Muscle layer of colon (tissue), 2 donors: Measurements from ENCODE around the gene CDH2.

Experiments used
- H3K27ac ChIP-seq: one replicate; pipeline ENCODE4 v1.7.0; 2013; ENCODE audit warnings: low read depth, mild to moderate bottlenecking, low read length, moderate library complexity
- H3K27me3 ChIP-seq, 2 donors: one replicate each; pipeline ENCODE4 v1.7.0; 2013; ENCODE audit warnings: low read length in 2 of 2, mild to moderate bottlenecking in 2 of 2; ENCODE audit not compliant: insufficient read depth in 2 of 2, control insufficient read depth in 1 of 2
- H3K36me3 ChIP-seq: one replicate; pipeline ENCODE4 v1.7.0; 2013; ENCODE audit warnings: mild to moderate bottlenecking, low read length; ENCODE audit not compliant: insufficient read depth
- H3K4me1 ChIP-seq: one replicate; pipeline ENCODE4 v1.7.0; 2013; ENCODE audit warnings: mild to moderate bottlenecking, low read length; ENCODE audit not compliant: insufficient read depth
- H3K4me3 ChIP-seq, 2 donors: one replicate each; pipeline ENCODE4 v1.7.0; 2013; ENCODE audit warnings: low read length in 2 of 2, low read depth in 1 of 2, mild to moderate bottlenecking in 1 of 2, moderate library complexity in 1 of 2
- H3K9ac ChIP-seq: one replicate; pipeline ENCODE4 v1.7.0; 2013; ENCODE audit warnings: low read length
- H3K9me3 ChIP-seq: one replicate; pipeline ENCODE4 v1.7.0; 2013; ENCODE audit warnings: mild to moderate bottlenecking, low read length
- donor health status: abdominal sarcoma.
- donor health status: Adenocarcinoma of cecum.

The CDH2 gene

DNA sequence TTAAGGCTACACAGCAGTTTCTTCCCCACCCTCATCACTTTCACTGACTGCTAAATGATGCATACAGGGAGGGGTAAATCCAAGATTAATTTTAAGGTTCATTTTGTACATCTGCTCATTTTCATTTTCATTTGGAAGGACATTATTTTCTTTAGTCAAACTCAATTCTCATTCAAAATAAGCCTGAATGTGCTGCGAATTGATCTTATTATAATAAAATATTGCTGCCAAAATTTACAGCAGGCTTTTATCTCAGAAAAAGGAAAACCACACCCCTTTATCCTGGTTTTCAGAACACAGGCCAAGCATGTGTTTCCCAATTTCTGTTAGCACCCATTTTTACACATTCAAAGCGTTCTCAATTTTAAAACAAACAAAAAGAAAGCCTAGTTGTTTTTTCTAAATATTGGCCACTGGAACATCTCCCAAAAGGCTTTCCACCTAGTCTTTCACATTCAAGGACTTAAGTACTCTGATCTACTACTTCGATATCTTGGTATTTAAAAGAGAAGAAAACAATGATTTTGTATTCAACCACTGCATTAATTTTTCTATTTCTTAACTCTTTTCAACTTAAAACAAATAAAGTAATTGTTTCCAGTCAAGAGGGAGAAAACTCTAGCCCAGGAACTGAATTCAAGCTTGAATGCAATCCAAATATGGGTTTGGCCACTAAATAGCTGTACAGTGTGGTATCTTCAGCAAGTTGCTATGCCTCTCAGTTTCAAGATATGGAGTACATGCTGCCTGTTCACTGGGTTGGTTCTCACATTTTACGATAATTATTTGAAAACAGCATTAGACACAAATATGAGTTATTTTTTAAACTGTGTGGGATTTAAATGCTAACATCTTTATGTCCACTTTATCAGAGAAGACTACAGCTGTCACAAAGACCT lies 52.5 kb downstream of the CDH2 start:
- Histone ChIP-seq H3K4me1 (no peaks in the 10 kb centered on the region), H3K4me3 (no peak overlapping the region), H3K27ac (no peak overlapping the region), H3K27me3 (no peaks in the 10 kb centered on the region), H3K9me3 (no peaks in the 10 kb centered on the region), H3K9ac (no peak overlapping the region), H3K36me3 (no peaks in the 10 kb centered on the region)

DNA sequence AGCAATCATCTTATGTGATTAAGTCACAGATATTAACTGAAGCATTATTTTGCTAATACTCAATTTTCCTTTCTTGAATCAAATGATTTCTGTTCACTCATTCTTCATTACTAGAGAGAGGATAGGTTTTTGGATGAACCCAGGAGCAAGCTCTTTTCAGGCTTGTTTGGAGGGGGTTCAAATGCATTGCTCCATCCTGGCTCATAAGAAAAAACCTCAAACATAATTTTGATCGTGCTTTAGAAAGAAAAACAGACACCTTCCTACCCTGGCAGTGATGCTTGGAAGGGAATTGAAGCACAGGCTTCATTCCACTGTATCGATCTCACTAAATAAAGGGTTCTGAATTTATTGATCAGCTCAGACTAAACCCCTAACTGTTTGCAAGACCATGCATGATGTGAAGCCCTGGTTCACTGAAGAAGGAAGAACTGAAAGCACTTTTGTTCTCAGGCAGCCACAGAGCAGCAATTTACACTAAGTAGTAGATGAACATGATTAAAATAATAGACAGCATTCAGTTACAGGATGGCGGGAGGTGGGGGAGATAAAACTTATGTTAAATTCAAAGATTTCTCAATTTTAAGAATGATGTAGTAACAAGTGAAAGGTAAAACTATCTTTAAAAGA lies 53.4 kb downstream of the CDH2 start:
- Histone ChIP-seq H3K27ac (no peak overlapping the region), H3K4me3 (no peak overlapping the region), H3K9ac (no peak overlapping the region), H3K36me3 (no peaks in the 10 kb centered on the region), H3K27me3 (no peaks in the 10 kb centered on the region), H3K9me3 (no peaks in the 10 kb centered on the region), H3K4me1 (no peaks in the 10 kb centered on the region)

DNA sequence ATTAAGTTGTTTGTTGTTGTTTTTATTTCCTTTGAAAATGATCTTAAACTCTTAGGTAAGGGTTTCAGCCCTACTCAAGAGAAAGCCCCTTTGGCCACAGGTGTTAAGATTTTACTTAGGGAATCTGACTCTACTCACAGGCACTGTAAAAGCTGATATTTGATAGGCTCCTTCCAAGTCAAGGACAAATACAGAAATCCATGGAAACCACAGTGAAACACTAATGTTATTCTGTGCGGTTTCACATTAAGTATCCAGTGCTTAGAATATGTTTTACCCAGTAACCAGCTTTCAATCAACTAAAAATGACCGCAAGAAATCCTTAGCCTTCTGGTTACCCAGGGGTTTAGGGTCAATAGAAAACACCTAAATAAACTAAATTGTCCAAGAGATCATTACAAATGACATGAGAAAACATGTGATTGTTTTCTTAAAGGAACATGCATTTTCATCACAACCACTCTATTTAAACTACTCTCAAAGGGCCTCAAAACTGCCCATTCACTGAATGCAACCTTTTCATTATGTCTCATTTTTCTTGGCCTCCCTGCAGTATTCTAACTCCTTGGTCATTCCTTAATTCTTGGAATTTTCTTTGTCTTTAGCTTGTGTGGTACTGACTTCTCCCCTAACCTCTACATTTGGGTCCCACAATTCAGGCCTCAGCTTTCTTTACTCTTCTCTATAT lies 56.0 kb downstream of the CDH2 start:
- Histone ChIP-seq H3K9me3 (no peaks in the 10 kb centered on the region), H3K27me3 (no peaks in the 10 kb centered on the region), H3K4me3 (no peak overlapping the region), H3K4me1 (no peaks in the 10 kb centered on the region), H3K27ac (no peak overlapping the region), H3K36me3 (no peaks in the 10 kb centered on the region), H3K9ac (no peak overlapping the region)

DNA sequence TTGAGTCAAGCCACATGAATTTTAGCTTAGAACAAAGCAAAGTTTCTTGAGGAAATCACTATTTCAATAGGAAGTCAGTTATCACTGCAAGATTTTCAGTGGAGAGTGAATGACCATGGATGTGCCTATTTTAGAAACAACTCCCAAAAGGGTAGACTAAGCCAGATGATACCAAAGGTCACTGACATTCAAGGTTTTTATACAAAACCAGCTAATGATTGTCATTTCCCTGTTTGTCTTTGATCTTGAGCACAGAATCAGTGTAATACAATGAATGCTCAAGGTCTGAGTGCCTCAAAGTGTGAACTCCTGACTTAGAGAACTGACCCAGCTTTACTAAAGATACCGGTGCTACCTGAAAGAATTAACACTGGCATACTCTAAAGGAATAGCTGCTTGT lies 60.5 kb downstream of the CDH2 start:
- H3K27me3 ChIP-seq = no peaks in the 10 kb centered on the region
- H3K4me1 ChIP-seq = no peaks in the 10 kb centered on the region
- H3K27ac ChIP-seq = no peak overlapping the region
- no peak overlapping the region for H3K4me3 ChIP-seq
- no peaks in the 10 kb centered on the region for H3K9me3 ChIP-seq
- no peak overlapping the region for H3K9ac ChIP-seq
- H3K36me3 ChIP-seq = no peaks in the 10 kb centered on the region

DNA sequence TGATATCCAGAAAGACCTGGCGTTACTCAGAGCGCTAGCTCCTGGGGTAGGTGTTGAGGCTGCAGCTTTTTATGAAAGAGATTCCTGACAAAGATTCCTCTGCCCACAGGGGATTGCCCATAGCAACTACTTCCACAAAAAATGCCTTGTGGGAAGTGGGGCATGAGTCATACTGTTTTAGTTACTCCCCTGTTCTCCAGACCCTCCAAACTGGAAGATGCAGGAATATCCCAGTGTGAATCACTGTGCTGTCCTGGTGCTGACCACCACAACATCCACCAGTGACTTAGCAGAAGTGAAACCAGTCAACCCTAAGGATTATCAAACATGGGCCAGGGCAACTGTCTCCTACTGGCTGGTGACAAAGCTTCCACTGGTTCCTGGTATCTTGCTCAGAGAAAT lies 61.8 kb downstream of the CDH2 start:
- Histone ChIP-seq H3K27me3 (no peaks in the 10 kb centered on the region), H3K27ac (no peak overlapping the region), H3K9ac (no peak overlapping the region), H3K36me3 (no peaks in the 10 kb centered on the region), H3K4me3 (no peak overlapping the region), H3K4me1 (no peaks in the 10 kb centered on the region), H3K9me3 (no peaks in the 10 kb centered on the region)

DNA sequence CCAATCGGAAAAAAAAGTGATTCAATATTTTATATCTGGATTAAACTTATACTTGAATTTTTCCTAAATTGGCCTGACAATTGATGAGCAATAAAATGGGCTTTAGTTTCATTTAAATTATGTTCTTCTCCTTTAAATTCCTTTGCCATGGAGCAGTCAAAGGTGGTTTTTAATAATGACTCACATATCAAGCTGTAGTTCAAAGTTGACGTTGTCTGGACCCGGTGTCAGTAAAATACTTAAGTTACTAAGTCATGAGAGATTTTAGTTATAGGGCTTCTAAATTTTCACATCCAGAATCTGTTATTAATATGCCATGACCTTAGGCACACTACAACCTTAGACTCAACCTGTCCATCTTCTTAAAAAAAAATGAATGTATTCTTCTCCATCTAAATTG lies 62.5 kb downstream of the CDH2 start:
- Histone ChIP-seq H3K27me3 (no peaks in the 10 kb centered on the region), H3K36me3 (no peaks in the 10 kb centered on the region), H3K4me3 (no peak overlapping the region), H3K27ac (no peak overlapping the region), H3K4me1 (no peaks in the 10 kb centered on the region), H3K9ac (no peak overlapping the region), H3K9me3 (no peaks in the 10 kb centered on the region)

DNA sequence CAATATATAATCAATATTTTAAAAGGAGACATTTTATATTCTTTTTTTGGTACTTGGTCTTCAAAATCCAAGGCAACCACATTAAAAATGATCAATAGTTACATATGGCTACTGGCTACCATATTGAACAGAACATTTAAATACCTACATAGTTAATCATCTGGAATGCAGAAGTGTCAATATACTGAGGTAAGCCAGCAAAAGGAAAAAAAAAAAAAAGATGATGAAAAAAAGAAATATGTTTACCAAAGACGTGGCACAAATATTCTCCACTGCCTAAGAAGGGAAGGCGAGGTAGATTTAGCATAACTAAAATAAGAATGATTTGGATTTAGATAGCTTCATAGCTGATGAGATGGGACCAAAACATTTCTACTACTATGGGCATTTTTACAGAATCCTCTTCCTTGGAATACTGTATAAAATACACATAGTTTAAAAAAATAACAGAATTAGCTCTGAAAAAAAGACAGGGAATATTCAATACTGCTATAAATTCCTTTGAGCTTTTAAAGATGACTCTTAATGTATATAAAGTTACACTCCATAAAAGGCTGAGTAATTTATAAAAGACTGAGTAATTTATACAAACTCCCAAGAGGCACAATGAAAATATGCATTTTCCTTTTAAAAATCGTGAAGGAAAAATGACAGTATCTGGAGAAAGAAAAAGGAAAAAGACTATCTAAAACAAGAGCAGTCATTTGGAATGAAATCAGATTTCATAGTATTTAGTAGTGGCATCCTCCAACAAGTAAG lies 63.5 kb downstream of the CDH2 start:
- Histone ChIP-seq H3K36me3 (no peaks in the 10 kb centered on the region), H3K9me3 (no peaks in the 10 kb centered on the region), H3K27me3 (no peaks in the 10 kb centered on the region), H3K4me3 (no peak overlapping the region), H3K27ac (no peak overlapping the region), H3K9ac (no peak overlapping the region), H3K4me1 (no peaks in the 10 kb centered on the region)

DNA sequence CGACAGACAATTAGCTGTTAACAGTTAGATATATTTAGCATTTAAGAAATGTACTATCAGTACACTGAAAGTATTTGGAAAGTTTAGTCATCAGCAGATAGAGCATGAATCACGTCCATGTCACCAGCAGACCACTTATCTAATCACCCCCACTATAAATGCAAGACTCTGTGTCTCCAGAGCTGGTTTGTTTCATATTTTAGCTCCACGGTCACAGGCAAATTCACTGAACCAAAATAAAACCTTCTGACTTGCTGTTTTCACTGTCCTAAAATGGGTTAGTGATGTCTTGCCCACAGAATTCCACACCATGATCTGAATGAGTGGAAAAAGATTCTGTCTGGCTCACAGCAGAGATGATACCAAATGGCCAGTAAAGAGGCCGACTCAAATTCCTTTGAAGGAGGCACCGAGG lies 64.9 kb downstream of the CDH2 start:
- no peaks in the 10 kb centered on the region for H3K4me1 ChIP-seq
- no peak overlapping the region for H3K9ac ChIP-seq
- no peak overlapping the region for H3K27ac ChIP-seq
- no peaks in the 10 kb centered on the region for H3K36me3 ChIP-seq
- H3K9me3 ChIP-seq = no peaks in the 10 kb centered on the region
- no peaks in the 10 kb centered on the region for H3K27me3 ChIP-seq
- no peak overlapping the region for H3K4me3 ChIP-seq

DNA sequence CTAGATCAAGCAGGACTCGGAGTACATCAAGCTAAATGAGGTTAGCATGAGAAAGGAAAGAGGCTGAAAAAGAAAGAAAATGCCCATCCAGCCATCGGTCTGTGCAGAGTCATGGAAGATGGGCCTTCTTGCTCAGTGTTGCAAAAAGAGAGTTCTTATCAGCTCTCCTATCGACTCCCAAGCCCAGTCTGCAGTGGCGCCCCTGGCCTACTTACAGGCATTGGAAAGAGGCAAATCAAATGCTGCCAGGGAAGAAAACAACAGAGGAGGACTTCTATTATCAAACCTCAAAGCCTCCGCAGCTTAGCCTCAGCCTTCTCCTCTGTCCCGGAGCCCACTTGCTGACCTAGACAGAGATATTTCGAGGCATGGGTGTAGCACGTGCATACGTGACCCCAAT lies 66.0 kb downstream of the CDH2 start:
- no peak overlapping the region for H3K27ac ChIP-seq
- H3K27me3 ChIP-seq = no peaks in the 10 kb centered on the region
- H3K4me1 ChIP-seq = no peaks in the 10 kb centered on the region
- H3K9me3 ChIP-seq = no peaks in the 10 kb centered on the region
- no peak overlapping the region for H3K9ac ChIP-seq
- no peaks in the 10 kb centered on the region for H3K36me3 ChIP-seq
- no peak overlapping the region for H3K4me3 ChIP-seq

DNA sequence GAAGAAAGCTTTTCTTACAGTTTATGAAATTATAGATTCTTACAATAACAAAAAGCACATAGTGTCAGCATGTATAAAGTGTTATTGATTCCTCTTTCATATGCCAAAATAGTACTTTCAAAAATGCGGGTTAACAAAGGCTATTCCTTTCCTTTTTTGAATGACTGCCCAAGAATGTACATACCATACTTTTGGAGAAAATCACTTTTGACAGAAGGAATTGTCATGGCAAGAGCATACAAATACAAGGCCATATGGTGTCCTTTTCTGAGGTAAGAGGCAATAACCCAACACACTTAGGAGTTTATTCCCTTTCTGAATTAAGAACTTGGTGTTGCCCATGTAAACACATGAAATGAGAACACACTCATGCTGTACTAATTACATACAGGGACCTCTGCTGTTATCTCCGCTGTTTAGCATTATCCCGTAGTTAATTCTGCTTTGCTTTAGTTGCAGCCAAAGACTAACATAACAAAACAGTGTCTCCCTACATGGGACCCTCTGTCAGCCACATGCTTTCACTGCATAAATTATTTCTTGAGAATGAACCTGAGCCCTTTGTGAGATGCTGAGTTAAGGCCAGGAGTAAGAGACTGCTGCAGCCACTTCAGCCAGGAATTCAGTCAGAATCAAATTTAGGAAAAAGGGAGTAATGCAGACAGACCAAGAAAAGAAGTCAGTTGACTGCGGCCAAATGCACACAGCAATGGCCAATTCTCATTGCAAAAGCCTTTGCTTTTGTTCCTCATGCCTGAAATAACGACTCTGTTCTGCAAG lies 67.0 kb downstream of the CDH2 start:
- Histone ChIP-seq H3K4me1 (no peaks in the 10 kb centered on the region), H3K27ac (no peak overlapping the region), H3K9me3 (no peaks in the 10 kb centered on the region), H3K27me3 (no peaks in the 10 kb centered on the region), H3K9ac (no peak overlapping the region), H3K36me3 (no peaks in the 10 kb centered on the region), H3K4me3 (no peak overlapping the region)
